ENCODE results near the gene GRID1.
"Not testable (repeated sequence)": the region's sequence is repeated elsewhere in the genome, so short reads cannot be mapped to it uniquely, and the experiment has no call there.

The GRID1 gene

DNA sequence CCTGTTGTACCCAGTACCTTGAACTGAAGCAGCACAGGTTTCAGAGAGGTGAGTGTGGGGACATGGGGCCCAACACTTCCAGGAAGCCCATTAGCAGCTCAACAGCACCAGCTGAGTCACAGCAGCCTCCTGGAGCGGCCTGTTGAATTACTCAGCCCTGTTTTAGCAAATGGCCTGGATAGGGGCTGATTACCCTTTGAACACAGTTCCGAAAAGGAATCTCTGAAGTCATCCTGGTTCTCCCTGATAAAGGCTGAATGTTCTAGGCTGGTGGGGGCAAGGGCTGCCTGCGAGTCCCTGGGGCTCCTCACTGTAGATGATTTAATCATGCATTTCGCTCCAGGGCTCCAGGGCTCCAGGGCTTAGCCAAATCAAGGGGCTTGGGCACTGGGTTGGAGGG lies 287.5 kb downstream of the GRID1 start:
- DNase-seq (ENCODE audit: low read depth), result no peak

DNA sequence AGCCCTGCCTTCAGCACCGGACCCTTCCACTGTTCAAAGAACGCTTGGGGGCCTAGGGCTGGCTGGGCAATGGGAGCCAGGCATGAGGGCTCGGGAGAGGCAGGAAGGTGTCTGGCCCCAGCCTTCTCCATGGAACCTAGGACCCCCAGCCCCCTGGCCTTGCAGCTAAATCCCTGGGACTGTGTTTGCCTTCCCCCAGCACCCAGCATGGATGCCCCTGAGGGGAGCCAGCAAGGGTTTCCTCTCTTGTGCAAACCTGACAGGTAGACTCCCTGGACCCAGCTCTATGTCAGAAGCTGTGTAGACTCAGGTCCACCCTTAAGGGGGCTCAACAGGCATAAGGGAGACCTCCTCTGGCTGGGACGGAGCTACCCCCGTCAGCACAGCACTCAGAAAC lies 288.0 kb downstream of the GRID1 start:
- no peak for DNase-seq (ENCODE audit: low read depth)

- DNase-seq (ENCODE audit: low read depth), result no peak
These were observed 288.5 kb downstream of the GRID1 start for GRCh38 chr10:86077871-86078638.

- DNase-seq (ENCODE audit: low read depth), result no peak
These were observed 289.3 kb downstream of the GRID1 start for GRCh38 chr10:86077271-86077670.

DNA sequence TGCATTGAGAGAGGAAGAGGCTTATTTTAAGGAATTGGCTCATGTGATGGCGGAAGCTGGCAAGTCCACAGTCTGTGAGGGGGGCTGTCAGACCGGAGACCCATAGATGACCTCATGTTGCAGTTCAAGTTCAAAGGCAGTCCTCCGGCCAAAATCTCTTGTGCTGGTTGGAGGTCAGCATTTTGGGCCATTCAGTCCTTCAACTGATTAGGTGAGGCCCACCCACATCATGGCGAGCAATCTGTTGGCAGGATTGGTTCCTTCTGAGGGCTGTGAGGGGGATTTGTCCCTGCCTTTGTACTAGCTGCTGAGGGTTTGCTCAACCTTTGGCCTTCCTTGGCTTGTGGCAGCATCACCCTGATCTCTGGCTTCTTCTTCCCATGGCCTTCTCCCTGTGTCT lies 290.1 kb downstream of the GRID1 start:
- not testable (repeated sequence) for DNase-seq (ENCODE audit: low read depth)

DNA sequence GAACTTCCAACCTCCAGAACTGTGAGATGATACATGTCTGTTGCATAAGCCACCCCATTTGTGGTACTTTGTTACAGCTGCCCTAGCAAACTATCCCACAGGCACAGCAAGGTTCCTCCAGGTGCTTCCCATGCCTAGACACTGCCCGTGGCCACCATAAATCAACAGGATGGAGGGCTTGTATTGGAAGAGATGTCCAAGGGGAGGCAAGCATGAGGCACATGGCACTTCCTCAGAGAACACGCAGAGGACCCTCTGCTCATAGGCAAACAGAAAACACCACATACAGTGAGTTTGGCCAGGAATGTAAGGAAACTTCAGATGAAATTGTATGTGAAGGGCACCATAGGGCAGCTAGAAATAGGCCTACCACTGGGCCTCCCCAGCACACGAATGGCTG lies 291.1 kb downstream of the GRID1 start:
- no peak for DNase-seq (ENCODE audit: low read depth)

GRCh38 chr10:86074294-86074693 lies 292.3 kb downstream of the GRID1 start:
- no peak for DNase-seq (ENCODE audit: low read depth)

- DNase-seq (ENCODE audit: low read depth), result no peak
These were observed 293.2 kb downstream of the GRID1 start for GRCh38 chr10:86073199-86073977.

GRCh38 chr10:86072413-86072812 lies 294.2 kb downstream of the GRID1 start:
- DNase-seq (ENCODE audit: low read depth), result no peak

GRCh38 chr10:86071758-86072157 lies 294.8 kb downstream of the GRID1 start:
- no peak for DNase-seq (ENCODE audit: low read depth)

- no peak for DNase-seq (ENCODE audit: low read depth)
These were observed 295.4 kb downstream of the GRID1 start for GRCh38 chr10:86071145-86071544.

DNA sequence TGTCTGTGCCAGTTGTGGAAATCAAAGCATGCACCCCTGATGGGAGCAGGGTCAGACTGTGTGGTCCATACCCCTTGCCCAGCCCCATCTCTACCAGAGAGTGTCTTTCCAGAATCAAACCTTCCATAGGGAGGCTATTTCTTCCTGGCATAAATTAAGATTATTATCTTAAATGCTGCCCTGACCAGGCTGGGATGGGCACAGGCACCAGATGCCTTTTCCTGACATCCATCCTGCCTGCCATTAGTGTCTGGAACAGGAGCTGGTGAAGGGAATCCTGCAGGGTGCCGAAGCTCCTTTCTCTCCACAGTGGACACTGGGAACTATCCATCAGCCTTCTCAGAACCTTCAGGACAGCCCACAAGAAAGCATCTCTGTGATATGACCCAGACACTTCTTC lies 296.3 kb downstream of the GRID1 start:
- DNase-seq (ENCODE audit: low read depth), result no peak

DNA sequence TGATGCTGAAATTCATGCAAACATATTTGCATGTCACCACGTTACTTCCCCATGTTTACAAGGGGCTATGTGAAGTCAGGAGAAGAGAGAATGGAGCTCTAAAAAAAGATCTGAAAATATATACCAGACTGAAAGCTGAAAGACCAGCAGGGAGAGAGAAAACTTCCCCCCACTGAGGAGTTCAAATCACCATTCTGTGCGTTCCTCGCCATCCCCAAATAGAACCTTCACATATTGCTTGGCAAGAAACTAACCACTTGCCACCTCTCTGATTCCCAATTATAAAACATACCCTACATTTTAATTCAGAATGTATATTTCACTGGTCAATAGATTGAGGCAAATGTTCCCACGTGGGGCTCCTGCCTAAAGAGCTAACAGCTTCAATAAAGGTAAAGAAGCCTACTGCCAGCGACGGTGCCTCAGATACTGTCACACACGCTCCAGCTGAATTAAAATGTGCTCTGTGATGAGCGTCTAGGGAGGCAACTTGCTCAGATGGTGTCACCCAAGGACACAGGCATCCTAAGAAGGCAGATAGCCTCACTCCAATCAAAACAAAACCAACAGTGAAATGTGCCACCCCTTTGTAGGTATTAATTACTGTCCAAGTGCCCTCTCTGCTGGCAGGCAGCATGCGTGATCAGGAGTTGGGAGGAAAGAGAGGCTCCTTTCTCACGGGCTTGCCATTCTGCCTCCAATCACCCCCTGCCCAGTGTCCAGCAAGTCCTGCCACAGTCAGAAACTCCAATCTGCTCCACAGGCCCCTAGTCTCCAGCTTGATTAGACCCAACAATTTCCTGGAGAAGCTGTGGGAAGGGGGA lies 298.2 kb downstream of the GRID1 start:
- no peak for DNase-seq (ENCODE audit: low read depth)

DNA sequence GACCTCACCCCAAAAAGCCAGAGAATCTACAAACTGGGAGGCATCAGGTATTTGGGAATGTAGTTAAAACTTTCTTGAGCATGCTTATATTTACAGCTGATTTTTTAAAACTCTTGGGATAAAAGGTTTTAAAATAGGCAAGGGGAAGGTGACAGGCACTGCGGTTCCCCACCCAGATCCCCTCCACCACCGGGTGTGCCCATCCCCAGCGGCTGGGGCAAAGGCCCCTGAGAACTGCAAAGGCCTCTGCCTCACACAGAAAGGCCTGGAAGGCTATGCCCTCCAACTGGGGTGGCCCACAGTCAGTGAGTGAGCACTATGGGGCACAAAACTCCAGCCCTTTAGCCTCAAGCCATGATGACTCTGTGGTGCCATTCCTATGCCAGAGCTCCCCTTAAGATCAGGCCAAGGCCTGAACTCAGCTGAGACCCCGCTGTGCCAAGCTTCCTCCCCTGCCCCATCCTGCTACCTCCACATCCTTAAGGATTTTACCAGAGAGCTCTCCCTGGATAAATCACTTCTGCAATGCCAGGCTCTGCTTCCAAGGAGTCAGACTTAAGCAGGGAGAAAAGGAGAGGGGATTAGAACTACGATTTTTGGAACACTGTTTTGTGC lies 299.1 kb downstream of the GRID1 start:
- DNase-seq (ENCODE audit: low read depth), result no peak

GRCh38 chr10:86066696-86067095 lies 299.9 kb downstream of the GRID1 start:
- DNase-seq (ENCODE audit: low read depth), result no peak

DNA sequence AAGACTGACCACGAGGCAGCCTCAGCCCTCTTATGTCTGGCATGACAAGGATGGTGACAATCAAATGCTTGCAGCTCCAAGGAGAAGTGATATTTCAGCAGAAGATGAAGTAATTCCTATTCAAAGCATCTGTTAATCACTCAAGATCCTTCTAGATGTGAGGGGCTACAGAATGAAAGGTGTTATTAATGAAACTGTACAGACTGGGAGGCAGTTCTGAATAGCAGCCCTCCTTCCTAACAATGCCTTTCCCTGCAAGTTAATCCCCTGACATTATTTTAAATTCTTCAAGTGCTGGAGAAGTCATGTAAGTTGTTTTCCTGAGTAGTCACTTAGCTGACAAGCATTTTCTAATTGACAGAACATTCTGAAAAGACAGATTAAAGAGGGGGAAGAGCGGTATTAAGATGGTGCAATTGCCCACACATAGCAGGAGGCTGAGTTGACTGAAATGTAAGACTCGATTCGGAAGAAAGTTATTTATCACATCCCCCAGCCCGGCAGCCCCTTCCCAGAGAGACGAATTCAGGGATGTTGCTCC lies 300.8 kb downstream of the GRID1 start:
- DNase-seq (ENCODE audit: low read depth), result no peak

GRCh38 chr10:86064931-86065662 lies 301.5 kb downstream of the GRID1 start:
- DNase-seq (ENCODE audit: low read depth), result no peak

- DNase-seq (ENCODE audit: low read depth), result no peak
These were observed 302.4 kb downstream of the GRID1 start for GRCh38 chr10:86064219-86064618.

DNA sequence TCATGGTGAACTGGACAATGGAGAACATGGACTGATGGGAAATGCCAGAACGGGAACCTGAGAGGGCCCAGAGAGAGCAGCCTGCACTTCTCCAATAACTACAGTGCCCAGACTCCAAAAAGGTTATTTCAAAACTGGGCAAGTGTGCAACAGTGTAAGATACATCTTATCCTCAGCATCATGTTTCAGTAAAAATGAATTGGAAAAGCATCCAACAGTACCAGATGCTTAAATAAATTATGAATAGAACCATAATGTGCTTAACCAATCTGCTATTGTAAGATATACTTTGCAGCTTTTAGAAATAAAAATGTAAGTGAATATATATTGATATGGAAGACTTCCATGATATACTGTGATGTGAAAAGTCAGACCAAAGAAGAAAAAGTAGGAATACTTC lies 303.3 kb downstream of the GRID1 start:
- DNase-seq (ENCODE audit: low read depth), result no peak

GRCh38 chr10:86062647-86063145 lies 303.9 kb downstream of the GRID1 start:
- no peak for DNase-seq (ENCODE audit: low read depth)

- DNase-seq (ENCODE audit: low read depth), result no peak
These were observed 304.4 kb downstream of the GRID1 start for GRCh38 chr10:86062198-86062550.

Data from stromal cell of bone marrow (primary cell).